SJSA1 (cell line): ENCODE measurements around the gene SMKR1. TPM values are rescaled to one million over a fixed set of nuclear protein-coding genes. Genes with fewer than 3 reads are reported as not detected.

ENCODE experiments used
- DNase-seq, 2 experiments: peaks; one replicate each; pipeline ENCODE4 v3.0.0-alpha.2; 2015 to 2020; ENCODE audit warnings: low spot score in 2 of 2, low read depth in 1 of 2
- H3K27ac ChIP-seq: fragments of 250-450 bp; sonication (Bioruptor Pico); 2 replicates; pipeline ENCODE4 v1.5.1; 2020; ENCODE audit warnings: mild to moderate bottlenecking, moderate library complexity
- H3K27me3 ChIP-seq: fragments of 250-450 bp; sonication (Bioruptor Pico); replicated peaks from 2 replicates; pipeline ENCODE4 v1.5.1; 2020; ENCODE audit warnings: mild to moderate bottlenecking, moderate library complexity
- H3K36me3 ChIP-seq: fragments of 250-450 bp; sonication (Bioruptor Pico); 2 replicates; pipeline ENCODE4 v1.5.1; 2020; ENCODE audit warnings: mild to moderate bottlenecking
- H3K4me1 ChIP-seq: fragments of 250-450 bp; sonication (Bioruptor Pico); replicated peaks from 2 replicates; pipeline ENCODE4 v1.6.1; 2021; ENCODE audit warnings: mild to moderate bottlenecking
- H3K4me3 ChIP-seq: fragments of 250-450 bp; sonication (Bioruptor Pico); 2 replicates; pipeline ENCODE4 v1.5.1; 2020; ENCODE audit warnings: mild to moderate bottlenecking
- H3K9me3 ChIP-seq: fragments of 250-450 bp; sonication (Bioruptor Pico); replicated peaks from 2 replicates; pipeline ENCODE4 v1.5.1; 2020; ENCODE audit warnings: mild to moderate bottlenecking
- total RNA-seq: library from RNA; depleted of rRNA; stranded (reverse); fragments of >200 nt; shearing (Covaris generic); gene quantifications from 2 replicates; pipeline ENCODE4 v1.2.3, GENCODE V29; 2014; rRNA removed

The SMKR1 gene
- total RNA-seq, 1 experiment from 2014 or later, result 1.7 TPM

DNA sequence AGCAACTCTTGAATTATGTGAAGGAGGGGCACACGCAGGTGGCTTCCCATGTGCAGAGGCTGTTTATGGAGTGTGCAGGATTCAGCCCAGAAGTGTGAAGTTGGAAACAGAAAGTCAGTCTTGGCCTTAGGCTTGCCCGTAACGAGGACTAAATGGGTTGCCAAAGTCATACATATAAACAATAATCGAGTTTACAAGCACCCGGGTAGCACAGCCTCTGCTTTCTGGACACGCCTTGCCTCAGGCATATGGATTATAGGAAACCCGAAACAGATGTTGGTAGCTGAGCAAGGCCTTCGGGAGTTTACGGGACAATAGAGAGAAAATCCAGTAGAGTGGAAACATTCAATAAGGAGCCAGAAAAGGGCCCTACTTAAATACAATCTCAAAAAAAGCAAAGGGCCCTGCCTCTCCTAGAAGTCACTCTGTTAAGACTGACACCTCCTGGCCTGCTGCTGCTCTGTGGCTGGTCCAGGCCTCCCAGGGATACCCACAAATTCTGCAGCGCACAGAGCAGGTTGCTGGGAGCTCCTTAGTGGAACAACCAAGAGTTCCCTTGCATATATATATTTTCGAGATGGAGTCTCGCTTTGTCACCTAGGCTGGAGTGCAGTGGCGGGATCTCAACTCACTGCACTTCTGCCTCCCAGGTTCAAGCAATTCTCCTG is 48.5 kb downstream of the SMKR1 start:
- H3K27ac ChIP-seq, result no peak overlapping the region
- DNase-seq, result no peak
- no peaks in the 10 kb centered on the region for H3K36me3 ChIP-seq
- peaks cover 7% of the 10 kb centered on the region; the same call in 1 of the 2 replicates for H3K4me1 ChIP-seq
- no peaks in the 10 kb centered on the region for H3K9me3 ChIP-seq
- H3K4me3 ChIP-seq, result no peak overlapping the region
- no peaks in the 10 kb centered on the region for H3K27me3 ChIP-seq

DNA sequence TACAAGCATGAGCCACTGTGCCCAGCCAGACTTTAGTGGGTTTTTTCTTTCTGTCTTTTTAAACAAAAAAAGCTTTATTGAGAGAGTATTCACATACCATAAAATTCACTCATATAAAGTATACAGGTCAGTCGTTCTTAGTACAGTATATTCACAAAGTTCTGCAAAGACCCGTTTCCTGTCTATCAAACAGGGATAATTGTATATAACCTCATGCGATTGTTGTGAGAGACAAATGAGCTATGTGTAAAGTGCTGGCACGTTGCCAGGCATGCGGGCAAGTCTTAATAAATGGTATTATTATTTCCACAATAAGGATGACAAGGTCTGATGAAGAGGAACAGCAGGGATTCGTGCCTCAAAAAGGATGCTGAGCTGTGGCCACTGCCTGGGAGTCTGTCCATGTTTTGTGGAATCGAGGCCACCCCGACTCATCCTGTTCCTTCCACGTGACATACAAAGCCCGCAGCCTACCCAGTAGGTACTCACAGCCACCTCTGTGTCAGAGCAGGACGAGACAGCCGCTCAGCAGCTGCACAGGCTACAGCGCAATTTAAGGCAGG is 51.6 kb downstream of the SMKR1 start:
- Histone ChIP-seq H3K36me3 (no peaks in the 10 kb centered on the region), H3K4me3 (no peak overlapping the region), H3K27me3 (no peaks in the 10 kb centered on the region), H3K27ac (no peak overlapping the region), H3K9me3 (no peaks in the 10 kb centered on the region), H3K4me1 (peaks cover 7% of the 10 kb centered on the region; the same call in 1 of the 2 replicates)
- DNase-seq, result peak; percentile 8 to 52

DNA sequence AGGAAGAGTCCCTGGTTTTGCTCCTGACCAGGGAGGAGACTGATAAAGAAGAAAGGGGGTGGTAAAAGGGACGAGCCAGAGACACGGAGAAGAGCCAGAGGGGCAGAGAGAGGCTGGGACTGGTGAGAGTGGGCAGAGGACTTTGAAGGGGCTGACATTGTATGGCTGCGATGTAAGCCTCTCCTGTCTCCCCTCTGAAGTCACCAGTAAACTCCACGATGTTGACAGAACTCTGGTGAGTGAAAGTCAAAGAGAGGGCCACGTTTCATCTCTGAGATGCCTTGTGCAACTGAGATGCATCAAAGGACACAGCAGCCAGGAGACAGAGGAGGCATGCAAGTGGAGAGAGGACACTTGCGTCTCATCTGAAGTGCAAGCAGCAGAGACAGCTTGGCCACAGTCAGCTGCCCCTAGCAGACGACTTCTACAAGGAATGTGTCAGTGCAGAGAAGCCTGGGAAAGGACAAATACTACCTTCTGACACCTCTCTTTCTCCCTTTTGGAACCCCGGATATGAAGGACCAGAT is 54.3 kb downstream of the SMKR1 start:
- peaks cover 5% of the 10 kb centered on the region; the same call in 1 of the 2 replicates for H3K4me1 ChIP-seq
- no peaks in the 10 kb centered on the region for H3K27me3 ChIP-seq
- H3K27ac ChIP-seq, result no peak overlapping the region
- no peaks in the 10 kb centered on the region for H3K9me3 ChIP-seq
- no peak overlapping the region for H3K4me3 ChIP-seq
- DNase-seq, result no peak
- no peaks in the 10 kb centered on the region for H3K36me3 ChIP-seq

DNA sequence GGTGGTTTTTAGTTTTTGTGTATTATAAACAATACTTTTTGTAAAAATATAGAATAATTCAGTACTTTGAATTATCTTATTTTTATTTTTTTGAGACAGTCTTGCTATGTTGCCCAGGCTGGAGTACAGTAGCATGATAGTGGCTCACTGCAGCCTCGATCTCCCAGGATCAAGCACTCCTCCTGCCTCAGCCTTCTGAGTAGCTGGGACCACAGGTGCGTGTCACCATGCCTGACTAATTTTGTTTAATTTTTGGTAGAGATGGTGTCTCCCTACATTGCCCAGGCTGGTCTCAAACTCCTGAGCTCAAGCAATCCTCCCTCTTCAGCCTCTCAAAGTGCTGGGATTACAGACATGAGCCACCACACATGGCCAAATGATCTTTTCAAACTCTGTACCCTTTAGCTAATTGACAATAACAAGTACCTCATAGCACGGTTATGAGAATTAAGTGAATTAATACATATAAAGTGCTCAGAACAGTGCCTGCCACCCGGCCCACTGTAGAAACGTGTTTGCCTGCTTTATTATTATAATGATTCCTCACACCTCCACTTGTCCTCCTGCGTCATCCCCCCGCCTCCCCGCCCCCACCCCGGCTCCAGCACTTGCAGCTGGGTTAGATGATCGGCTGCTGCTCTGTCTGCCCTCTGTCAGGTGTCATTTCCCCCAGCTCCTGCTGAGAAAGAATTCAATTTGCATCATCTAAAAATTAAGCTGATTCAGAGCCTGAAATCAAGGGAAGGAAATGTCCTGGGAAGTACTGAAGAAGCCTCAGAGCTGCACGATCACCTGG is 55.6 kb downstream of the SMKR1 start:
- no peak overlapping the region for H3K27ac ChIP-seq
- peaks cover 5% of the 10 kb centered on the region; the same call in 1 of the 2 replicates for H3K4me1 ChIP-seq
- H3K27me3 ChIP-seq, result no peaks in the 10 kb centered on the region
- no peak for DNase-seq
- no peaks in the 10 kb centered on the region for H3K36me3 ChIP-seq
- no peak overlapping the region for H3K4me3 ChIP-seq
- H3K9me3 ChIP-seq, result no peaks in the 10 kb centered on the region

DNA sequence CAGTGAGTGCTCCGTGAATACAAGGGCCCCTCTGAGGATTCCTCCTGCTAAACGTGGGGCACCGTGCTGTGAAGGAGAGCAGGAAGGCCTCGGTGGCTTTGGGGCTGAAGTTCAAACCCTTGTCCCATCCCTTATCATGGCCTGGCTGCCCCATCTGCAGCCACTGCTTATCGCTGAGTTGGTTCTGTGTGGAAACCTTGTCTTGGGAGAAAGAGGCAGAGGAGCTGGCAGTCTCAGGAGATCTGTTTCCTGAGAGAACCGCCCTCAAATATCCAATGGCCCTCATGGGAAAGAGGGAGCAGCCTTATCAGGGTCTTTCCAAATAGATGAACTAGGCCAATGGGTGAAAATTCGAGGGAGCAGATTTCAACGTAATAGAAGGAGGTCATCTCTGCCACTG is 57.2 kb downstream of the SMKR1 start:
- DNase-seq, result no peak
- H3K9me3 ChIP-seq, result no peaks in the 10 kb centered on the region
- H3K4me1 ChIP-seq, result no peaks in the 10 kb centered on the region
- H3K27me3 ChIP-seq, result no peaks in the 10 kb centered on the region
- H3K4me3 ChIP-seq, result no peak overlapping the region
- H3K27ac ChIP-seq, result no peak overlapping the region
- no peaks in the 10 kb centered on the region for H3K36me3 ChIP-seq

DNA sequence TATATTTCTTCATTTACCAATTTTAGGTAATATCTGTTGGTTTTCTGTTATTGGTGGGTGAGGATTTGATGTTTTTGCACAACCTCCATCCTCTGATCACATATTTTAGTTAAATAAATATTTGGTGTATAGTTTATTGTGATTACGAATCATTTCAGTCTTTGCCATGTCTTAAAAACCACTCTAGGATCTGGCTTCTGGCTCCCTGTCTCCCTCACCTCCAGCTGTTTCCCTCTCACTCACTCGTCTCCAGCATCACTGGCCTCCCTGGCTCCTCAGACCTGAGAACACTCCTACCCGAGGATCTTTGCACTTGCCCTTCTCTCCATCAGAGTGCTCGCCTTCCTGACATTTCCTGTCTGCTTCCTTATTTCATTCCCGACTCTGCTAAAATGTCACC is 58.5 kb downstream of the SMKR1 start:
- DNase-seq, result no peak
- Histone ChIP-seq H3K4me3 (no peak overlapping the region), H3K9me3 (no peaks in the 10 kb centered on the region), H3K27ac (no peak overlapping the region), H3K27me3 (no peaks in the 10 kb centered on the region), H3K4me1 (no peaks in the 10 kb centered on the region), H3K36me3 (no peaks in the 10 kb centered on the region)

DNA sequence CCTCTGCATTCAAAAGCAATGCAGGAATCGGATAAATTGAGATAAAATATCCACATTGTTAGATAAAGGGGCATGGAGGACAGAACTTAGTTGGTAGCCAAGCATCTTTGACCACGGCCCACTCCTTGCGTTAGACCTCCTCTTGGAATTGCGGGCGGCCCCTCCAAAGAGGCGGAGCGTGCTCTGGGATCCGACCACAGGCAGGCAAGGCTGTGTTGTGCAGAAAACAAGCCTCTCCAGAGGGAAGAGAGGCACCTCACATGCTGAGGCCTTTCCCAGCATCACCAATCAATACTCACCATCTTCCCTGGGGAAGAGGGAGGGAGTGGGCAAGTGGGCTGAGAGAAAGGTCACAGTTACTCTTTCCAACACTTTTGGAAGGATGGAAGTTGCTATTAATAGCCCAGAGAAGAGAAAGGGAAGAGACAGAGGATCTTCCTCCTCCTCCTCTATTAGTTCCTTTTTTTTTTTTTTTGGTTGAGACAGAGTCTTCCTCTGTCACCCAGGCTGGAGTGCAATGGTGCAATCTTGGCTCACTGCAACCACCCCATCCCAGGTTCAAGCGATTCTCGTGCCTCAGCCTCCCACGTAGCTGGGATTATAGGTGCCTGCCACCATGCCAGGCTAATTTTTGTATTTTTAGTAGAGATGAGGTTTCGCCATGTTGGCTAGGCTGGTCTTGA is 59.5 kb downstream of the SMKR1 start:
- Histone ChIP-seq H3K36me3 (no peaks in the 10 kb centered on the region), H3K4me1 (no peaks in the 10 kb centered on the region), H3K27ac (no peak overlapping the region), H3K27me3 (no peaks in the 10 kb centered on the region), H3K4me3 (no peak overlapping the region), H3K9me3 (no peaks in the 10 kb centered on the region)
- no peak for DNase-seq

Other genes starting within 250 kb of the SMKR1 start
- 7.0 and 7.5 TPM in 2 replicates for gene STRIP2, start 68.1 kb upstream of the SMKR1 start, total RNA-seq
- 6.7 and 20.9 TPM in 2 replicates for gene NRF1, start 109.2 kb downstream of the SMKR1 start, total RNA-seq